H9 (cell line): Measurements from ENCODE around the gene OSBPL1A. TPM values are rescaled to one million over a fixed set of nuclear protein-coding genes. Genes with fewer than 3 reads are reported as not detected.

Experiments used
- DNase-seq: peaks from one replicate; pipeline ENCODE4 v3.0.0-alpha.2; 2017
- H2AFZ ChIP-seq: one replicate; pipeline ENCODE4 v1.6.1; 2013; ENCODE audit warnings: mild to moderate bottlenecking, low read length, control low read depth, moderate library complexity
- H2AK5ac ChIP-seq: 2 replicates; pipeline ENCODE4 v1.6.1; 2013; ENCODE audit warnings: low read length, control low read depth, mixed read lengths; ENCODE audit not compliant: insufficient read length
- H2BK120ac ChIP-seq: one replicate; pipeline ENCODE4 v1.6.1; 2013; ENCODE audit warnings: low read depth, mild to moderate bottlenecking, low read length, control low read depth, inconsistent platforms; ENCODE audit not compliant: poor library complexity, severe bottlenecking
- H2BK12ac ChIP-seq: 2 replicates; pipeline ENCODE4 v1.6.1; 2013; ENCODE audit warnings: low read length, control low read depth, mixed read lengths, low read depth; ENCODE audit not compliant: insufficient read length
- H2BK15ac ChIP-seq: 2 replicates; pipeline ENCODE4 v1.6.1; 2013; ENCODE audit warnings: low read depth, low read length, control low read depth
- H2BK20ac ChIP-seq: one replicate; pipeline ENCODE4 v1.6.1; 2013; ENCODE audit warnings: low read depth, mild to moderate bottlenecking, low read length, control low read depth, inconsistent platforms; ENCODE audit not compliant: poor library complexity, severe bottlenecking
- H2BK5ac ChIP-seq: 2 replicates; pipeline ENCODE4 v1.6.1; 2013; ENCODE audit warnings: low read length, control low read depth, mixed read lengths; ENCODE audit not compliant: insufficient read length
- H3K14ac ChIP-seq: 2 replicates; pipeline ENCODE4 v1.6.1; 2013; ENCODE audit warnings: low read length, control low read depth; ENCODE audit not compliant: insufficient read depth
- H3K18ac ChIP-seq: 2 replicates; pipeline ENCODE4 v1.6.1; 2013; ENCODE audit warnings: low read depth, mild to moderate bottlenecking, mixed read lengths, low read length, control low read depth; ENCODE audit not compliant: insufficient read length
- H3K23ac ChIP-seq: 2 replicates; pipeline ENCODE4 v1.6.1; 2013; ENCODE audit warnings: low read length, control low read depth, mixed read lengths, low read depth; ENCODE audit not compliant: insufficient read length
- H3K23me2 ChIP-seq: 2 replicates; pipeline ENCODE4 v1.6.1; 2013; ENCODE audit warnings: low read depth, mild to moderate bottlenecking, mixed read lengths, low read length, control low read depth; ENCODE audit not compliant: insufficient read length, poor library complexity, severe bottlenecking
- H3K27ac ChIP-seq: 2 replicates; pipeline ENCODE4 v1.5.1; 2013; ENCODE audit warnings: low read length, control low read depth, mixed read lengths, low read depth; ENCODE audit not compliant: insufficient read length
- H3K27me3 ChIP-seq: 2 replicates; pipeline ENCODE4 v1.6.1; 2013; ENCODE audit warnings: low read length, control low read depth, inconsistent platforms; ENCODE audit not compliant: insufficient read depth
- H3K4ac ChIP-seq: 2 replicates; pipeline ENCODE4 v1.6.1; 2013; ENCODE audit warnings: low read depth, mild to moderate bottlenecking, control low read depth, inconsistent platforms, low read length, moderate library complexity
- H3K4me1 ChIP-seq: 2 replicates; pipeline ENCODE4 v1.6.1; 2013; ENCODE audit warnings: low read length, control low read depth, inconsistent platforms; ENCODE audit not compliant: insufficient read depth
- H3K4me2 ChIP-seq: 2 replicates; pipeline ENCODE4 v1.6.1; 2013; ENCODE audit warnings: low read length, control low read depth, mixed read lengths; ENCODE audit not compliant: insufficient read length, insufficient read depth
- H3K56ac ChIP-seq: 2 replicates; pipeline ENCODE4 v1.6.1; 2013; ENCODE audit warnings: low read depth, mild to moderate bottlenecking, mixed read lengths, low read length, control low read depth; ENCODE audit not compliant: insufficient read length
- H3K79me1 ChIP-seq: 2 replicates; pipeline ENCODE4 v1.6.1; 2013; ENCODE audit warnings: low read depth, mild to moderate bottlenecking, moderate library complexity, low read length, control low read depth, inconsistent platforms; ENCODE audit not compliant: insufficient read depth, poor library complexity, severe bottlenecking
- H3K79me2 ChIP-seq: 2 replicates; pipeline ENCODE4 v1.6.1; 2013; ENCODE audit warnings: low read length, control low read depth, inconsistent platforms; ENCODE audit not compliant: insufficient read depth
- H3K9ac ChIP-seq: 2 replicates; pipeline ENCODE4 v1.6.1; 2013; ENCODE audit warnings: low read length, control low read depth, mixed read lengths; ENCODE audit not compliant: insufficient read length; ENCODE audit errors: extremely low read depth
- H3K9me3 ChIP-seq: one replicate; pipeline ENCODE4 v1.6.1; 2013; ENCODE audit warnings: low read depth, low read length, inconsistent platforms; ENCODE audit not compliant: control insufficient read depth
- H3T11ph ChIP-seq: one replicate; pipeline ENCODE4 v1.6.1; 2013; ENCODE audit warnings: mild to moderate bottlenecking, low read length, control low read depth, inconsistent platforms
- H4K20me1 ChIP-seq: one replicate; pipeline ENCODE4 v1.6.1; 2013; ENCODE audit not compliant: control insufficient read depth, insufficient read length, insufficient read depth
- H4K5ac ChIP-seq: 2 replicates; pipeline ENCODE4 v1.6.1; 2013; ENCODE audit warnings: low read depth, mild to moderate bottlenecking, mixed read lengths, low read length, control low read depth; ENCODE audit not compliant: insufficient read length
- H4K8ac ChIP-seq: replicated peaks from 2 replicates; pipeline ENCODE4 v1.6.1; 2013; ENCODE audit warnings: low read length, control low read depth, mixed read lengths, low read depth; ENCODE audit not compliant: insufficient read length
- H4K91ac ChIP-seq: 2 replicates; pipeline ENCODE4 v1.6.1; 2013; ENCODE audit warnings: low read depth, mild to moderate bottlenecking, moderate library complexity, mixed read lengths, low read length, control low read depth; ENCODE audit not compliant: insufficient read length
- H3K27ac Mint-ChIP-seq, 3 experiments: 2 replicates in 2 of 3; 3 replicates in 1 of 3; pipeline ENCODE4 v1.8.0; 2020 to 2021; ENCODE audit warnings: mixed read lengths in 3 of 3, mild to moderate bottlenecking in 1 of 3, moderate library complexity in 1 of 3
- H3K27me3 Mint-ChIP-seq: 2 replicates; pipeline ENCODE4 v1.8.0; 2021; ENCODE audit warnings: low read depth, mild to moderate bottlenecking, moderate library complexity, mixed read lengths
- H3K36me3 Mint-ChIP-seq, 3 experiments: 2 replicates in 2 of 3; 3 replicates in 1 of 3; pipeline ENCODE4 v1.8.0; 2020 to 2021; ENCODE audit warnings: low read depth in 3 of 3, mixed read lengths in 3 of 3; ENCODE audit not compliant: insufficient read depth in 1 of 3
- H3K4me1 Mint-ChIP-seq, 2 experiments: 2 replicates each; pipeline ENCODE4 v1.8.0; 2020; ENCODE audit warnings: mixed read lengths in 2 of 2
- H3K4me3 Mint-ChIP-seq, 2 experiments: 2 replicates in 1 of 2; 3 replicates in 1 of 2; pipeline ENCODE4 v1.8.0; 2020 to 2021; ENCODE audit warnings: mild to moderate bottlenecking in 2 of 2, mixed read lengths in 2 of 2, moderate library complexity in 1 of 2
- H3K9me3 Mint-ChIP-seq, 2 experiments: 2 replicates in 1 of 2; 3 replicates in 1 of 2; pipeline ENCODE4 v1.8.0; 2020; ENCODE audit warnings: mild to moderate bottlenecking in 2 of 2, mixed read lengths in 2 of 2, moderate library complexity in 1 of 2
- WGBS: extraction: QIAGEN DNeasy Blood & Tissue Kit; methylation state at CpG from one replicate; pipeline ENCODE4 v1.1.7; 2013; ENCODE audit warnings: missing lambda C conversion rate, low lambda C conversion rate, mixed read lengths; ENCODE audit not compliant: insufficient read length; ENCODE audit errors: extremely low coverage; 5-methylcytosine and 5-hydroxymethylcytosine counted together
- total RNA-seq: library from RNA; stranded (reverse); gene quantifications from 2 replicates; pipeline ENCODE4 v1.2.1, GENCODE V29; 2021
- TF ChIP-seq, protein P1 (sequence below): fragments of 200-600 bp; sonication (generic); conservative IDR thresholded peaks from 3 replicates; pipeline ENCODE4 v1.8.0; 2021; ENCODE audit warnings: antibody characterized with exemption, mild to moderate bottlenecking

Gene OSBPL1A
- total RNA-seq, 1 experiment from 2014 or later: 33.9 TPM

DNA sequence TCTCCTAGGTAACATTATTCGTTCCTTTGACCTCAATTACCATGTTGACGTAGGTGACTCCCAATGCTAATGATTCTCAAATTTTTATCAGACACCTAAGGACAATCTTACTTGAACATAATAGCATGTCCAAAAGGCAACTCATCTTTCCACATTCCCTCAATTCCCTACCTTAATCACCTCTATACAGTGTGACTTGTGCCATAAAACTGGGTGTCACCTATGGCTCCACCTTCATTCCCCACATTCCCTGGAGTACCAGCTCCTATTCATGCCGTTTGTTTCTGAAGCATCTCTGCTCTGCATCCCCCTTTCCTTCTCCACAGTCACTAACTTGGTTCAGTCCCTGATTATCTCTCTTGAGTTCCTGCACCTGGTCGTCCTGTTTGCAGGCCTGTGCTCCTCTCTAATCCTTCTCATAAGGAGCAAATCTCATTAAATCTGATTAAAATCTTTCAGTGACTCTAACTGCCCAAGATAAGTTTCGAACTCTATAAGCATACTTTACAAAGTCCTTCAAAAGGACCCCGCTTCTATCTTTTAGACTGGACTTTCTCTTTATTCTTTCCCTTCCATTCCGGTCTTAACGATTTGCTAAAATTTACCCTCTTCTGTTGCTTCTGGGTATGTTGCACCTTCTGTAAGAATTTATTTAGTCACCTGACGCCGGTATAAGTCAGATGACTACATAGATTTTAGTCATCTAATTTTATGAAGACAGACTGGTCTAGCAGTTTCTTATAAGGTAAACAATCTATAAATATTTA is 128.7 kb downstream of the OSBPL1A start:
- Histone ChIP-seq H2BK120ac (no peak overlapping the region), H3K9ac (no peak overlapping the region), H3T11ph (no peak overlapping the region), H3K56ac (no peak overlapping the region), H2BK5ac (no peak overlapping the region), H4K91ac (no peak overlapping the region), H3K14ac (no peak overlapping the region), H3K27ac (no peak overlapping the region), H3K23ac (no peak overlapping the region), H3K4ac (no peak overlapping the region), H3K4me2 (no peak overlapping the region), H4K5ac (no peak overlapping the region), H2AK5ac (no peak overlapping the region), H4K20me1 (peaks cover 2% of the 10 kb centered on the region), H3K79me2 (no peaks in the 10 kb centered on the region; the same call in 1 of the 2 replicates), H2BK20ac (no peak overlapping the region), H3K18ac (no peak overlapping the region), H3K79me1 (no peaks in the 10 kb centered on the region), H2AFZ (no peak overlapping the region), H3K23me2 (peaks cover 12% of the 10 kb centered on the region), H4K8ac (no peak overlapping the region), H3K9me3 (no peaks in the 10 kb centered on the region), H2BK15ac (no peak overlapping the region), H2BK12ac (no peak overlapping the region), H3K27me3 (no peaks in the 10 kb centered on the region), H3K4me1 (peaks cover 17% of the 10 kb centered on the region; the same call in 1 of the 2 replicates)
- TF ChIP-seq, protein P1, sequence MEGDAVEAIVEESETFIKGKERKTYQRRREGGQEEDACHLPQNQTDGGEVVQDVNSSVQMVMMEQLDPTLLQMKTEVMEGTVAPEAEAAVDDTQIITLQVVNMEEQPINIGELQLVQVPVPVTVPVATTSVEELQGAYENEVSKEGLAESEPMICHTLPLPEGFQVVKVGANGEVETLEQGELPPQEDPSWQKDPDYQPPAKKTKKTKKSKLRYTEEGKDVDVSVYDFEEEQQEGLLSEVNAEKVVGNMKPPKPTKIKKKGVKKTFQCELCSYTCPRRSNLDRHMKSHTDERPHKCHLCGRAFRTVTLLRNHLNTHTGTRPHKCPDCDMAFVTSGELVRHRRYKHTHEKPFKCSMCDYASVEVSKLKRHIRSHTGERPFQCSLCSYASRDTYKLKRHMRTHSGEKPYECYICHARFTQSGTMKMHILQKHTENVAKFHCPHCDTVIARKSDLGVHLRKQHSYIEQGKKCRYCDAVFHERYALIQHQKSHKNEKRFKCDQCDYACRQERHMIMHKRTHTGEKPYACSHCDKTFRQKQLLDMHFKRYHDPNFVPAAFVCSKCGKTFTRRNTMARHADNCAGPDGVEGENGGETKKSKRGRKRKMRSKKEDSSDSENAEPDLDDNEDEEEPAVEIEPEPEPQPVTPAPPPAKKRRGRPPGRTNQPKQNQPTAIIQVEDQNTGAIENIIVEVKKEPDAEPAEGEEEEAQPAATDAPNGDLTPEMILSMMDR: no peak
- Mint-ChIP-seq H3K36me3 (peaks cover 0 to 8% (median 3%) of the 10 kb centered on the region in 3 experiments; a peak in 2 of 7 replicates), H3K27ac (peak overlapping the region in 1 of 3 experiments; percentile 23; a peak in 3 of 7 replicates), H3K4me3 (peak overlapping the region in 1 of 2 experiments; percentile 8; a peak in 1 of 5 replicates), H3K4me1 (peaks cover 39 to 44% of the 10 kb centered on the region in 2 experiments), H3K27me3 (no peaks in the 10 kb centered on the region), H3K9me3 (no peaks in the 10 kb centered on the region)
- WGBS: no CpG with 5 or more reads among the region's 10 CpGs
- no peak for DNase-seq
